HEK293 (cell line): Measurements from ENCODE around the gene ABCA7.

ENCODE experiments used
- CTCF ChIP-seq: fragments of 450-650 bp; formaldehyde crosslinking; IDR thresholded peaks from 2 replicates; pipeline ENCODE4 v1.5.1; 2016; ENCODE audit warnings: missing biosample characterization, missing genetic modification characterization
- HOXA7 ChIP-seq: sonication (generic); formaldehyde crosslinking; IDR thresholded peaks from 2 replicates; pipeline ENCODE4 v1.8.1; 2022; ENCODE audit warnings: missing genetic modification reagents, borderline replicate concordance
- KLF16 ChIP-seq: fragments of 450-650 bp; formaldehyde crosslinking; IDR thresholded peaks from 2 replicates; pipeline ENCODE4 v1.5.1; 2017; ENCODE audit warnings: missing biosample characterization, missing genetic modification characterization
- ZBTB6 ChIP-seq: fragments of 450-650 bp; formaldehyde crosslinking; IDR thresholded peaks from 2 replicates; pipeline ENCODE4 v1.5.1; 2017; ENCODE audit warnings: missing biosample characterization, missing genetic modification characterization
- ZBTB8A ChIP-seq: fragments of 450-650 bp; formaldehyde crosslinking; IDR thresholded peaks from 2 replicates; pipeline ENCODE4 v1.5.1; 2016; ENCODE audit warnings: missing biosample characterization, missing genetic modification characterization
- ZNF585B ChIP-seq: fragments of 450-650 bp; formaldehyde crosslinking; IDR thresholded peaks from 2 replicates; pipeline ENCODE4 v1.5.1; 2016; ENCODE audit warnings: missing biosample characterization, missing genetic modification characterization

DNA sequence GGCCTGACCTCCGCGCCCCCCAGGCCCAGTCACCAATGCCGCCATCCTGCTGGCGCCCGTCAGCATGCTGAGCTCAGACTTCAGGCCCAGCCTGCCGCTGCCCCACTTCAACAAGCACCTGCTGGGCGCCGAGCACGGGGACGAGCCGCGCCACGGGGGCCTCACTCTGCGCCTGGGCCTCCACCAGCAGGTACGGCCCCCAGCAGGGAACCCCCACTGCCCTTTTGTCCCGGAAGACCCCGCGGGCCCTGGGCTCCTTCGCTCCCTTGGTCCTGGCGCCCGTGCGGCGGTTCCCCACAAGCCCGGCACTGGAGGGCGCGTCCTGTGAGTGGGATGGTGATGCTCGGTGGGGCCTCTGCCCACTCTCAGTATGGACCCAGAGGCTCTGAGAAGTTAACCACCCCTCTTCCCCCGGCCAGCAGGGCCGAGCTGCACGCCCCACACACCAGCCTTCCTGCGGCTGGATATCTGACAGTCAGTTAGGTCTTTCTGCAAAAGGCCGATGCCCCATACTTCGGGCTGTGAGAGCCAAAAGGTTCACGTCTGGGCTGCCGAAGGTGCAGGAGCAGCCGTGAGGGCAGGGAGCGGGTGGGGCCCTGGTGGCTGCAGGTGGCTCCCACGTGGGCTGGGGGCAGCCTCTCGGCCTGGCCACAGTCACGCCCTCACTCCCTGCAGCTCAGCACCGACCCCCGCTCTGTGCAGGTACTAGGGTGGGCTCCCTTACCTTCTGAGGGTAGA lies 47.8 kb upstream of the ABCA7 start:
- 0 out of 2 replicates have a peak, but pooled peaks have one; percentile 46 for TF ChIP-seq KLF16 (tag by site-specific recombination)
- no peak for TF ChIP-seq ZNF585B (tag by site-specific recombination)
- TF ChIP-seq CTCF (tag by site-specific recombination): no peak
- TF ChIP-seq ZBTB6 (tag by site-specific recombination): no peak
- TF ChIP-seq HOXA7: no peak
- TF ChIP-seq ZBTB8A: no peak
